RWPE2 (cell line): ENCODE results near the gene STK4.
A peak's percentile ranks its signal among the peaks of the same experiment; 100 is the strongest.

Experiments
- ATAC-seq: fragments of 200-7000 bp; cut with Tn5 transposase; 3 replicates; pipeline ENCODE4 v1.9.1; 2021; ENCODE audit warnings: low read depth
- DNase-seq: peaks from one replicate; pipeline ENCODE4 v3.0.0-alpha.2; 2020; ENCODE audit warnings: low spot score
- H3K27ac ChIP-seq: fragments of 450-650 bp; 2 replicates; pipeline ENCODE4 v1.5.1; 2017; ENCODE audit warnings: mild to moderate bottlenecking; ENCODE audit not compliant: poor library complexity, severe bottlenecking
- H3K27me3 ChIP-seq: fragments of 250-450 bp; sonication (Bioruptor Pico); 2 replicates; pipeline ENCODE4 v1.5.1; 2021; ENCODE audit warnings: mild to moderate bottlenecking, moderate library complexity; ENCODE audit not compliant: insufficient read depth, poor library complexity, severe bottlenecking
- H3K36me3 ChIP-seq: fragments of 250-450 bp; sonication (Bioruptor Pico); 2 replicates; pipeline ENCODE4 v1.5.1; 2020; ENCODE audit warnings: low read depth, mild to moderate bottlenecking, moderate library complexity
- H3K4me1 ChIP-seq: fragments of 250-450 bp; sonication (Bioruptor Pico); 2 replicates; pipeline ENCODE4 v1.5.1; 2021; ENCODE audit warnings: mild to moderate bottlenecking, moderate library complexity; ENCODE audit not compliant: insufficient read depth, poor library complexity, severe bottlenecking
- H3K4me3 ChIP-seq: fragments of 250-450 bp; sonication (Bioruptor Pico); 2 replicates; pipeline ENCODE4 v1.5.1; 2021; ENCODE audit warnings: mild to moderate bottlenecking, moderate library complexity; ENCODE audit not compliant: severe bottlenecking
- H3K9me3 ChIP-seq: fragments of 250-450 bp; sonication (Bioruptor Pico); 2 replicates; pipeline ENCODE4 v1.5.1; 2021; ENCODE audit warnings: mild to moderate bottlenecking, moderate library complexity; ENCODE audit not compliant: severe bottlenecking
- CTCF ChIP-seq: fragments of 450-650 bp; IDR thresholded peaks from one replicate; pipeline ENCODE4 v1.5.1; 2017; ENCODE audit warnings: mild to moderate bottlenecking, moderate library complexity; ENCODE audit not compliant: poor library complexity, severe bottlenecking

Gene STK4

GRCh38 chr20:45053430-45054351, 87.4 kb downstream of the STK4 start:
- Histone ChIP-seq H3K9me3 (no peaks in the 10 kb centered on the region), H3K27me3 (no peaks in the 10 kb centered on the region), H3K27ac (no peak overlapping the region), H3K4me3 (no peak overlapping the region), H3K4me1 (peaks cover 4% of the 10 kb centered on the region), H3K36me3 (peaks cover 32% of the 10 kb centered on the region)
- DNase-seq, result no peak
- ATAC-seq, result no peak
- no peak for TF ChIP-seq CTCF

GRCh38 chr20:45055056-45055455, 88.7 kb downstream of the STK4 start:
- H3K4me1 ChIP-seq, result peaks cover 17% of the 10 kb centered on the region
- ATAC-seq, result no peak
- no peak for TF ChIP-seq CTCF

DNA sequence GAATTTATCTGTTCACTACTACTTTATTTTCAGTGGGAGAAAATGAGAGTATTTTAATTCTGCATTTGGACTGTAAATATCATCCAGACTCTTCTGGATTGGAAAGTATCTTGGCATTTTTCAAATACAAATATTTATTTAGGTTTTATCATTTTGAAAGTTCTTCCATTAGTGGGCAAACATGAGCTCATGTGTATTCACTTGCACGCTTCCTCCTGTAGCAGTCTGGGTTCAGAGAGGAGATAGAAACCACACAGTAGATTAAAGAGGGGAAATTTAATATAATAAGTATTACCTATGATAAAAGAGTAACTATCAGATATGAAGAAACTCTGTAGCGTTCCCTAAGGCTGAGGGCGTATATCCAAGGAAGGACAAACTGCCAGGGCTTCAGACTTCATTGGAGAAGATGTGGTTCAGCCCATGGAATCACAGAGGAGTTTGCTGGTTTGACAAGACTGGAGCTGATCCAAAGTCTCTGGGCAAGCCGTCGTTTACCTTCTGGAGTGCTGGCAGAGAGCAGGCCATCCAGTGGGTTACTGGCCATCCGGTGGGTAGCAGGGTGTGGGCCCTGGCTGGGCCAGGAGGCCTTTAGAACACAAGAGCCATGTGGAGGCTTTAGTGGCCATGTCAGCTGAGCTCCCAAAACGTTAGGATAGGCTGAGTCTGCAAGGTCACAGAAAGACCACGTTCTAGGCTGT, 90.3 kb downstream of the STK4 start:
- Histone ChIP-seq H3K27ac (no peak overlapping the region), H3K4me3 (no peak overlapping the region), H3K27me3 (no peaks in the 10 kb centered on the region), H3K9me3 (no peaks in the 10 kb centered on the region), H3K36me3 (peaks cover 32% of the 10 kb centered on the region), H3K4me1 (peaks cover 30% of the 10 kb centered on the region)
- no peak for DNase-seq
- no peak for ATAC-seq
- TF ChIP-seq CTCF, result no peak

More at GRCh38 chr20:45055056-45055455, 88.7 kb downstream of the STK4 start:
- H3K9me3 ChIP-seq, result no peaks in the 10 kb centered on the region
- no peaks in the 10 kb centered on the region for H3K27me3 ChIP-seq
- no peak for DNase-seq
- H3K27ac ChIP-seq, result no peak overlapping the region
- H3K36me3 ChIP-seq, result peaks cover 32% of the 10 kb centered on the region
- no peak overlapping the region for H3K4me3 ChIP-seq

DNA sequence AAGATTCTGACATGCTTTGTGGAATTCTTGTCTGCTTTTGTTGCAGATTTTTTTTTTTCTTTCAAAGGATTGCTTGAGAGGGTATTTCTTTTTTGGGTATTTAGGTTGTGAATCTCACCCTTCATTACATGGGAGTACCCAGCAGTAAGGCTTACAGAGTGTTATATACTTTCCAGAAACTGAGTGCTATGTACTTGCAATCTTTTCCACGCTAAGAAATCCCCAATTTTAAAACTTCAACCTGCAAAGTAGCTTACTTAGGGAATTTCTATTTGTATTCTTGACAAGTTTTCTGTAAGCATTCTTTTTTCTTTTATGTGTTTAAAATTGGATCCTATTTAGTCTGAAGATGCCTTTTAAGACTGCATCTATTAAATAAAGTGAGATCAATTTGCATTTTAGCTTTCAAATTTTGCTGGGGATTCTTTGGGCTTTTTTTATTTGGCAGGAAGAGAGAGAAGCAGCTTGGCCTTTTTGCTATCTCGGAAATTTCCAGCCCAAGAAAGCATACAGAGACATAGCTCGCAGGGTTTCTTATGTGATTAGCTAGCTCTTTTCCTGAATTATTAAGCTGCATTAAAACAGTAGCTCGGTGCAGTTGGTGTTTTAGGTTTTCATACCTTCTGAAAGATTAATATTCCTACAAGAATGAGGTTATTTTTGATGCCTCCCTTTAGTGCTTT, 92.0 kb downstream of the STK4 start:
- Histone ChIP-seq H3K27ac (peak overlapping the region; percentile 95), H3K4me1 (peaks cover 40% of the 10 kb centered on the region), H3K9me3 (no peaks in the 10 kb centered on the region), H3K36me3 (peaks cover 28% of the 10 kb centered on the region), H3K27me3 (no peaks in the 10 kb centered on the region), H3K4me3 (no peak overlapping the region)
- DNase-seq, result no peak
- ATAC-seq, result no peak
- no peak for TF ChIP-seq CTCF
